ENCODE measurements around the gene SLC25A51.
"Not testable (repeated sequence)": the region's sequence is repeated elsewhere in the genome, so short reads cannot be mapped to it uniquely, and the experiment has no call there.

Gene SLC25A51

GRCh38 chr9:37919246-37919955, 15.5 kb upstream of the SLC25A51 start:
- DNase-seq: no peak

- no peak for DNase-seq
Observed at GRCh38 chr9:37918665-37919170, 14.8 kb upstream of the SLC25A51 start.

GRCh38 chr9:37917801-37918664, 14.1 kb upstream of the SLC25A51 start:
- no peak for DNase-seq

DNA sequence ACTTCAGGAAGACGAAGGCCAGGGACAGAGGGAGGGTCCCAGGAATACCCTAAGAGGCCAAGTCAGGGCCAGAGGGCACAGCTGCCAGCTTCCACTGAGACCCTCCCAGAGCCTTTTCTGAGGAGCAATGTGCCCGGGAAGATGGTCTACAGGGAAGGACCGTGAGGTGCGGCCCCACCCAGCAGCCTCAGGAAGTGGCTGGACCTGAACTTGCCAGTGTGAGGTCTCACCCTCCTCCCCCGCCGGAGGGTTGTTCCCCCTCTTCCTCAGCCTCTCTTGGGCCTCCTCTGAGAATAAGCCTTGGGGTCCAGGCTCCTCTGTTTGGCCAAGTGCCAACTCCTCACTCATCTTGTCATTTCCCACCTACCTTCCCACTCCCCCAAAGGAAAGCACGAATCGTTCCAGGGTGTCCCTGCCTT, 13.4 kb upstream of the SLC25A51 start:
- no peak for DNase-seq

- no peak for DNase-seq
Observed at GRCh38 chr9:37916471-37917312, 12.8 kb upstream of the SLC25A51 start.

DNA sequence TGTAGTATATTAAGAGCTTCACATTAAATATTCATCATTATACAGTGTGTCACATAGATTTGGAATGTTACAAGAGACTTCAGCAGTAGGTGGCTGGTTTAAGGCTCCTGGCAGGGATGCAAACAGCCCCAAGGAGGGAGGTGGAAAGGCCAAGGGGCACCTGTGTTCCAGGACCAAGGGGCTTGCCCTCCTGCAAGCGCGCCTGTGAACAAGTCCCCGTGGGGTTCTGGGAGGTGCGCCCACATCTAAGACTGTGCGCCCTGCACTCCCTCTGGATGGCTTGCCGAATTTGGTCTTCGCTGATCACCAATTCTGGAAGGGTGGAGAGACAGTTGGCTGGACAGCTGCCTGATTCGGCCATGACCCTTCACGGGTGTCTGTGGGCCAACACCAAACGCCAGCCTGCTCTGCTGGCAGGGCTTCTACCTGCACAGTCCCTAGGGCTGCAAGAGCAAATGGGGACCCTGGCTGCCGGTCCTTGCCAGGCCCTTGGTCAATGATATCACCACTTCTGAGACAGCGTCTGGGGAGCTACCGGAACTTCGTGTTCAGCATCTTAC, 12.1 kb upstream of the SLC25A51 start:
- no peak for DNase-seq

DNA sequence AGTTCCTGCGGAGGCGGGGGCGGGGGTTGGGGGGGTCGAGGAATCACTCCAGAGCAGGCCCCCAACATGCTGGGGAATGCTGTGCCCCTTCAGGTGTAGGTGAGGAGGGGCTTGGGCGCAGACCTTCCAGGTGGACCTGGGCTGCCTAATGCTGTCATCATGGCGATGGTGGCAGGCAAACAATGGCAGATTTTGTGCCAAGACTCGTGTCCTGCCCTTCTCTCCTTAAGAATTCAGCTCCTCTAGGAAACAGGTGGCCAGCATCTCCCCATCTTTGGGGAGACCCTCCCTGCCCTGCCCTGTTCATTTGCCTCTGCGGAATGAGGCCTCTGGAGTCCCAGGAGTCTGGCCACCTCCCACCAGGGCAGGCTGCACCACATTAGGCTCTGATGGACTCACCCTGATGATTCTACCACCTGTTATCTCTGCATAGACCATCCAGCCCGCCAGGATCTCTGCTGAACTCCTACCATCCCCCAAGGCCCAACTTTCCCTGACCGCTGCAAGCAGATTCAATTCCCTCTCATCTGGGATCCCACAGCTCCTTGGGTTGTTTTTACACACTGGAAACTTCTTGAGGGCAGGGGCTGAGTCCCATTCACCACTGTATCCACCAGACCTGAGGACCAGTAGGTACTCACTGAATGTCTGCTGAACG, 10.9 kb upstream of the SLC25A51 start:
- DNase-seq: no peak

DNA sequence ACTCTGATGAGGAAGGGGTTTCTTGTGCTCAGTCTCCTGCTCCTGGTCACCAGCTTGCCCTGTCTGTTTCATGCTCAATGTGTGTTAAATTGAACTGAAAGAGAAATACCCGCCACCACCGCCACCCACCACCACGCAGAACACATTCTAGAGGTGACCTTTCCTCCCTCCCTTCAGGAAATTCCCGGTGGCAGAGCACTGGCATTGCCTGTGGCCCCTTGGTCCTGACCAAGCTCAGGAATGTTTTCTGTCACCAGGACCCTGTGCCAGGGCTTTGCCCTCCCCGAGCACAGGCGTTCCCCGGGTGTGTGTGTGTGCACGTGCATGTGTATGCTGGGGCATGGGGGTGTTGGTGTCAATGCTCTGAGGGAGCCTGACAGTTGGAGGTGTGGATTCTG, 10.2 kb upstream of the SLC25A51 start:
- DNase-seq: no peak

- DNase-seq: peak in 1 of 2 experiments; percentile 38
Observed at GRCh38 chr9:37913480-37914153, 9.7 kb upstream of the SLC25A51 start.

DNA sequence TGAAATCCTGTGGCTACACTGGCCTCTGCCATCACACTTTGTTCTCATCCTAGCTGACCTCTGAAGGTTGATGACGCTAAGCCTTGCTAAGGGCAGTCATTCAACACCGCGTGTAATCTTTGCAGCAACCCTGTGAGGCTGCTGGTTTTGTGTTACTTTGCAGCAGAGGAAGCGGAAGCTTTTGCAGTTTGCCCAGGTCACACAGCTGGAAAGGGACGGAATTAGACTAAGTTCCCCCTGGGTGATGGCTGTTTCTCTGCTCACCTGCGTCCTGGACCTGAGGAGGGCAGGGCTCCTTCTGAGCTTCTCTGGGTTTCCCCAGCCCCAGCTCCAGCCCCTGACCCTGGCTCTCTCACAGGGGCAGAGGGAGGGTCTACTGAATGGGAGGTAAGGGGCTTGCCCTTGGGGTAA, 7.3 kb upstream of the SLC25A51 start:
- DNase-seq: no peak

- DNase-seq: no peak
Observed at GRCh38 chr9:37910271-37910670, 6.3 kb upstream of the SLC25A51 start.

DNA sequence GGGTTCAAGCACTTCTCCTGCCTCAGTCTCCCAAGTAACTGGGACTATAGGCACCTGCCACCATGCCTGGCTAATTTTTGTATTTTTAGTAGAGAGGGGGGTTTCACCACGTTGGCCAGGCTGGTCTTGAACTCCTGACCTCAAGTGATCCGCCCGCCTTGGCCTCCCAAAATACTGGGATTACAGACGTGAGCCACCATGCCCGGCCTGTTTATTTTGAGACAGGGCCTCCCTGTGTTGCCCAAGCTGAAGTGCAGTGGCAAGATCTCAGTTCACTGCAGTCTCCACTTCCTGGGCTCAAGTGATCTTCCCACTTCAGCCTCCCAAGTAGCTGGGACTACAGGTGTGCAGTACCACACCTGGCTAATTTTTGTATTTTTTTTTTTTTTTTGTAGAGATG, 5.9 kb upstream of the SLC25A51 start:
- DNase-seq: not testable (repeated sequence)

DNA sequence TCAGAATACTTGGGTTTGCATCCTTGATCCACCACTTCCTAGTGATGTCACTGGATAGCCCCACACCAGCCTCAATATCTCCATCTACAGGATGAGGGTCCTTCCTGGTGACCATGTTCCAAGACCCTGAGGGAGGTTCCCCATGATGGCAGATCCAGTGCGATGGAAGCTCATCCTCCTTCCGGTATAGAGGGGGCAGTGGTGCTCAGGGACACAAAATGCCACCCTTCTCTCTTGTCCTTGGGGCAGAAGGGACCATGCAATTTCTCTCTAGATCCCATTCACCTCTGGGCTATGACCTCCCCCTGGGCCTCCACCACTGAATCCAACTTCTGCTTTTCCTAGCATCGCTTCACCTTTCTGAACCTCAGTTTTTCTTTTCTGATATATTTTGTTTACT, 5.4 kb upstream of the SLC25A51 start:
- no peak for DNase-seq

DNA sequence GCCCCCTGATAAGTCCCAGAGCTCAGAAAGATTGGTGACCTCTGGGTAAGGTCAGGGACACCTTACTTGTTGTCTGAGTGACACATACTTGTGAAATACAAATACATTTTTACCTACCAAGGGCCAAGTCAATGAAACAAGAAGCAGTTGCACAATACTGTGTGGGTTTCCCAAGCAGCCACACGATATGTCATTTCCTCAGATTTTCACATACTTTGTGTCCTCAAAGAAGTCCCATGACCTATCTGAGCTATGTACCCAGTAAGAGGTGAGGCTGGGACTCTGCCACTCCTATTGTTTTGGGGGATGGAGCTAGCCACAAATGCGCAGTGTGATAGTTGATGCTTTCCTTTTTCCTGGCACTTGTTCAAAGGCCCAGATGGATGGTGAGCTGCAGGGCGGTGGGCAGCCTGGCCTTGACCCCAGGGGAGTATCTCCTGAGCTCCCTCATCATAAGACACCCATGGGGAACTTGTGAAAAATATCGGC, 4.8 kb upstream of the SLC25A51 start:
- DNase-seq: no peak

GRCh38 chr9:37908283-37908682, 4.4 kb upstream of the SLC25A51 start:
- no peak for DNase-seq

DNA sequence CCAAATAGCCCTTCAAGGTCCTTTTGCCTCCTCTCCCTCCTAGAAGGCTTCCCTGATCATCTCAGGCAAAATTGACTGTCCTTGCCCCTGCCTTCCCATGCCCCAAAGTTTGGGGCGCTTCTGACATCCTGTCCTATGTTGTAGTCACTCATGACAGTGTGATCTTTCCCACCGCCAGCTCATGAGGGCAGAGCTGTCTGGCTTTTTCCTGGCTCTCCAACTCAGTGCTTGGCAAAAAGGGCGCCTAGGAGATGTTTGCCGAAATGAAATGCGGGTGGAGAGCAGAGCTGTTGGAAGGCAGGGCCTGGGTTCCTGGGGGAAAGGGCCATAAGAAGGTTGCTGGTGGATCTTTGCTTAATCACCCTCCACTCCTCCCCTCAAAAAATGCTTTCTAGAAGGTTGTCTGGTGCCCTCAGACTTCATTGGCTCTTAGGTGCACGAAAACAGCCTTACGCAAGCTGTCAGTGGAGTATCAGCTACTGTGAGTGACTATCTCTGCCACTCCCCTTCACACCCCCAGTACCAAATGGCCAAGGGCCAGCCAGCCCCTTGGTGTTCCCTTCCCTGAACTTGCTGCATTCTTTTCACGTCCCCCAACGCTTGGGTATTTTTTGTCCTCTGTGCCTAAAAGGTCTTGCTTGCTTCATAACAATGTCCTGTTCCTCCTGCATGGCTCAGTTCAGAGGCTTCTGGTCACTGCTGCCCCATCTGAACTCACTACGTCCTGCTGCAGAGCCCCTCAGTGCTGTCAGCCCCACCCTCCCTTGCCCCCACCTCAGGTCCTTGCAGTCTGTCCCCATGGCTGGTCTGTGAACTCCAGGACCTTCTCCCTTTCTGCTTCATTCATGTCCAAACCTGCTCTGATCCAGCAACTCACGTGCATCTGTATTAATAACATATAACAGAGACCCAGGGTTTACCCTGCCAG, 2.6 kb upstream of the SLC25A51 start:
- DNase-seq: no peak

DNA sequence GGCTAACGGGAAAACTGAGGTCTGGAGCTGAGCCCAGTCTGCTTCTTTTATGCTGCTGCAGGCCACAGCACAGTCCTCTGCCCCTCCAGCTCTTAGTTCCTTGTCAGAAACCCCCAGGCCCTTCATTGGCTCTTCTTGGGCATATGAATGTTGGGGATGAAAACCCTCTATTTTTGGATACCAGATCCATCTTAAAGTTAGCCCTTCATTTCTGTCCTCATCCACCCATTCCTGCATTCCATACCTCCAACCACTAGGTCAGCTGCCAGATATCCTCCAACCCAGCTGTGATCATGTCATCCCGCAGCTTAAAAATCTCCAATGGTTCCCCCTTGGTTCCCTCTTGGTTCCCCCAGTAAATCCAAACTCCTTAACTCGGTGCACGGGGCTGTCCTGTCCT, 1.8 kb upstream of the SLC25A51 start:
- DNase-seq: no peak

DNA sequence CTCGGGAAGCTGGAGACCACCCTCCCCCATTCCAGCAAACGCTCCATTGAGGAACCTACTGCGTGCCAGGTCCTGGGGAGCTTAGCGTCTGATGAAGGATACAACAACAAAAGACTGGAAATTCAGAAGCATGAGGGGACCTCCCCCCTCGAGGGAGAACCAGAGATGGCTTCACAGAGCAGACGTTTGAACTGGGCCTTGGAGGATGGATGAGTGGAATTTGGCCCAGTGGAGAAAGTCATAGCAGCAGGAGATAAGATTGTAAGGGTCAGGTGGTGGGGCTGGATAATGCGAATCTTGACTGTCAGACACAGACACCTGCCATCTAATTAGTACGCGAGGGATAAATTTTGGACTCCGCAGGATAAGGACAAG, 1.2 kb upstream of the SLC25A51 start:
- DNase-seq: no peak

- DNase-seq: no peak
Observed at GRCh38 chr9:37904445-37905130, 661 bp upstream of the SLC25A51 start.
